ENCODE results near the gene COG3. TPM values are rescaled to one million over a fixed set of nuclear protein-coding genes. Genes with fewer than 3 reads are reported as not detected.

The COG3 gene
- total and polyA plus RNA-seq, 10 donors = 12.3 to 99.2 (median 32.5) TPM

DNA sequence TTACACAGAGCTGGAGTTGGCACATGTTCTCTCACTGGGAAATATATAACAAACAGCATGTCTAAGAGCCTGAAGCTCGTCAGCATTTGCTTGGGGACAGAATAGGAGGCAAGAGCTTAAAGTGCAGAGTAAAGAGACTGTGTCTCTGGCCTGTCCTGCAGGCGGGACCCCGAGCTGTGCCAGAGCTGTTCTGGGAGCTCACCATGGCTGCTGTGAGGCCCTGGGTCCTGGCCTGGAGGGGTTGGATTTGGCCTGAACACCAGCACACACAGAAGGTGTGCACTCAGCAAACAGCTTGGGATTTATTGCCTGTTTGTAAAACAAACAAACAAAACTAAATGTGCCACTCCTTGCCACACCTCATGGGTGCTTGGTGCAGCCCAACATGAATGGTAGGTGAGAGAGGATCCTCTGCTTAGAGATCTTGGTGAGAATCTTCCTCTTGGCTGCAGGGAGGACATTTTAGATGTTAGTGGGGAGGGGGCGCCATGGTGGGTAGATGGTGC is 89.9 kb downstream of the COG3 start:
- WGBS, 5 donors = 88 to 94% (median 91%) methylated on average over 4 of the region's 4 CpGs
- intact Hi-C loops (cut with DNase I; ENCODE audit: low total_unique reads) = no loop called here
- Histone ChIP-seq H3K27ac (no peak overlapping the region), H3K27me3 (replicated peaks in 1 of 7) (no peaks in the 10 kb centered on the region), H3K9me3 (peaks cover 0 to 17% (median 0%) of the 10 kb centered on the region in 8 donors), H3K36me3 (no peaks in the 10 kb centered on the region), H3K4me3 (no peak overlapping the region), H3K4me1 (no peaks in the 10 kb centered on the region)
- DNase-seq = no peak
- TF ChIP-seq POLR2AphosphoS5 (IDR thresholded peaks at IDR 0.05) (no peak), POLR2A (IDR thresholded peaks at IDR 0.05) (no peak)
- TF ChIP-seq, protein P1, sequence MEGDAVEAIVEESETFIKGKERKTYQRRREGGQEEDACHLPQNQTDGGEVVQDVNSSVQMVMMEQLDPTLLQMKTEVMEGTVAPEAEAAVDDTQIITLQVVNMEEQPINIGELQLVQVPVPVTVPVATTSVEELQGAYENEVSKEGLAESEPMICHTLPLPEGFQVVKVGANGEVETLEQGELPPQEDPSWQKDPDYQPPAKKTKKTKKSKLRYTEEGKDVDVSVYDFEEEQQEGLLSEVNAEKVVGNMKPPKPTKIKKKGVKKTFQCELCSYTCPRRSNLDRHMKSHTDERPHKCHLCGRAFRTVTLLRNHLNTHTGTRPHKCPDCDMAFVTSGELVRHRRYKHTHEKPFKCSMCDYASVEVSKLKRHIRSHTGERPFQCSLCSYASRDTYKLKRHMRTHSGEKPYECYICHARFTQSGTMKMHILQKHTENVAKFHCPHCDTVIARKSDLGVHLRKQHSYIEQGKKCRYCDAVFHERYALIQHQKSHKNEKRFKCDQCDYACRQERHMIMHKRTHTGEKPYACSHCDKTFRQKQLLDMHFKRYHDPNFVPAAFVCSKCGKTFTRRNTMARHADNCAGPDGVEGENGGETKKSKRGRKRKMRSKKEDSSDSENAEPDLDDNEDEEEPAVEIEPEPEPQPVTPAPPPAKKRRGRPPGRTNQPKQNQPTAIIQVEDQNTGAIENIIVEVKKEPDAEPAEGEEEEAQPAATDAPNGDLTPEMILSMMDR (IDR thresholded peaks at IDR 0.05 in 8 of 11, conservative IDR thresholded peaks at IDR 0.05 in 3 of 11) = no peak

DNA sequence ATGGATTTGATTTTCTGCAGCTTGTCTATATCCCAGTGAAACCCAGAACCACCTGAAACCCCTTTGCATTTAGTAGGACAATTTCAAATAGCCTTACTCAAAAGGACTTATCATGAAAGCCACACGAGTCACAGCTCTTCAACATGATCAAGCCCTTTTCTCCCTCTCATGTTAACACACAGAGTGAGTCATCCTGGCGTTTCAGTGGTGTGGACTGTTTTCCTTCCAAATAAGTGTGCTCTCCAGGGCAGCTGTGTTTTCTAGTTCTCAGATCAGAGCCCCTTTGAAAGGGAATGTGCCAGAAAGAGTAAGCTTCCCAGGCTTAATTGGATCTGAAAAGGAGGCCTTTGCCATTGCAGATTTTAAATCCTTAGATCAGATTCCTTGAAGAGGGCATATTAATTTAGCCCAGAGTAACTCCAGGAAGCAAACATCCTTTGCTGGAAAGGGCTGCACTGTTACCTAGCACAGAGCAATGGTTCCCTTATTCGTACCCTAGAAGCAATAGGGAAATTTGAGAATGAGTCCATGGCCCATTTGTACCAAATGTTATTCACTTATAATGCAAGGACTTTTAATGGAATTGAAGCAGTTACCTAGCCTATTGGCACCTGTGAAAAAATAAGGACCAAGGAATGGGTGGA is 99.5 kb downstream of the COG3 start:
- WGBS, 5 donors = 64 to 85% (median 70%) methylated on average over 3 of the region's 3 CpGs
- TF ChIP-seq POLR2A (IDR thresholded peaks at IDR 0.05) = no peak
- no peak for TF ChIP-seq POLR2AphosphoS5 (IDR thresholded peaks at IDR 0.05)
- TF ChIP-seq, protein P1 (IDR thresholded peaks at IDR 0.05 in 8 of 11, conservative IDR thresholded peaks at IDR 0.05 in 3 of 11) = no peak
- no peak overlapping the region for H3K27ac ChIP-seq
- no peaks in the 10 kb centered on the region for H3K36me3 ChIP-seq
- no peaks in the 10 kb centered on the region for H3K27me3 ChIP-seq (replicated peaks in 1 of 7)
- no peaks in the 10 kb centered on the region for H3K4me1 ChIP-seq
- H3K9me3 ChIP-seq = peaks cover 0 to 14% (median 6%) of the 10 kb centered on the region in 8 donors
- intact Hi-C loops (cut with DNase I; ENCODE audit: low total_unique reads) = no loop called here
- no peak overlapping the region for H3K4me3 ChIP-seq
- no peak for DNase-seq

DNA sequence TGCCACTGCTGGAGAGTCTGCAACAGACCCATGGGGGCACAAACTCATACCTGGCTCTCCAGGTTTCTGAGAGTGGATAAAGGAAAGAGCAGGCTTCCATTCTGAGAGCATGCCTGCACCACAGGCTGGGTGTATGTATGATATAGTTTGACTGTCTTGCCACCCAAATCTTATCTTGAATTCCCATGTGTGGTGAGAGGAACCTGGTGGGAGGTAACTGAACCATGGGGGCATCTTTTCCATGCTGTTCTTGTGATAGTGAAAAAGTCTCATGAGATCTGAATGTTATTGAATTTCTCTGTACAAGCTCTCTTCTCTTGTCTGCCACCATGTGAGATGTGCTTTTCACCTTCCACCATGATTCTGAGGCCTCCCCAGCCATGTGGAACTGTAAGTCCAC is 100.6 kb downstream of the COG3 start:
- no peak for DNase-seq
- peaks cover 0 to 14% (median 6%) of the 10 kb centered on the region in 8 donors for H3K9me3 ChIP-seq
- intact Hi-C loops (cut with DNase I; ENCODE audit: low total_unique reads) = no loop called here
- H3K36me3 ChIP-seq = no peaks in the 10 kb centered on the region
- H3K27ac ChIP-seq = no peak overlapping the region
- no peaks in the 10 kb centered on the region for H3K4me1 ChIP-seq
- TF ChIP-seq, protein P1 (IDR thresholded peaks at IDR 0.05 in 8 of 11, conservative IDR thresholded peaks at IDR 0.05 in 3 of 11) = no peak
- no peak for TF ChIP-seq POLR2A (IDR thresholded peaks at IDR 0.05)
- no peak for TF ChIP-seq POLR2AphosphoS5 (IDR thresholded peaks at IDR 0.05)
- no peak overlapping the region for H3K4me3 ChIP-seq
- peaks cover 0 to 5% (median 0%) of the 10 kb centered on the region in 7 donors for H3K27me3 ChIP-seq (replicated peaks in 1 of 7)

DNA sequence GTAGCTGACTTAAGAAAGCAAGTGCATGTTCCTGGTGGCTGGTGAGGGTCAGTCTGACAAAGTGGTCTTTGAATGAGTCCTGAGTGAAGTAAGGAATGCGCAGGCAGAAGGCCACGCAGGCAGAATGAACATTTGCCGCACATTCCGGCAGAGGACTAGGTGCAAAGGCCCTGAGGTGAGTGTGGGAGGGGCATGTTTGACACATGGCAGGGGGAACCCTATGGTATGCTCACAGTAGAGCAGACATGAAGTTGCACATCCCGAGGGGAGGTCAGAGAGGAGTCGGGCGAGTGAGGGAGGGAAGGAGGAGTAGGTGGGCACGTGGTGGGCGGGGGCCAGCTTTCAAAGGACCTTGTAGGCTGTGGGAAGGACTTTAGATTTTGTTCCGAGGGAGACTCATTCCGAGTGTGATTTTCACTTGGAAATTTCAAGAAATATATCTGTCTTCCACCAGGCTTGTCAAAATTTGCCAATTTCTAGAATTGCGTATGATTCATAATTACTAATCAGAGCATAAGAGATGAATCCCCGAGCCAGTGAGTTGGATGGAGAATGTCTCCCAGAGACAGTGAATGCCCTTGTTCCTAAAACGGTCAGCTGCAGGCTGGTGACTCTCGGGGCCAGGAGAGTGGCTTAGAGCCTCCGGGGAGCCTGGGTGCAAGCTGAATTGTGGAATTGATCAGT is 110.5 kb downstream of the COG3 start:
- TF ChIP-seq, protein P1 (IDR thresholded peaks at IDR 0.05 in 8 of 11, conservative IDR thresholded peaks at IDR 0.05 in 3 of 11) = no peak
- TF ChIP-seq POLR2AphosphoS5 (IDR thresholded peaks at IDR 0.05) (no peak), POLR2A (IDR thresholded peaks at IDR 0.05) (no peak)
- Histone ChIP-seq H3K27ac (no peak overlapping the region), H3K4me1 (no peaks in the 10 kb centered on the region), H3K36me3 (no peaks in the 10 kb centered on the region), H3K27me3 (replicated peaks in 1 of 7) (peaks cover 0 to 20% (median 0%) of the 10 kb centered on the region in 7 donors), H3K4me3 (no peak overlapping the region), H3K9me3 (no peaks in the 10 kb centered on the region)
- intact Hi-C loops (cut with DNase I; ENCODE audit: low total_unique reads) = no loop called here
- no peak for DNase-seq
- WGBS, 5 donors = 85 to 95% (median 88%) methylated on average over 16 of the region's 16 CpGs
